Measurements from ENCODE around the gene MED26.
A peak's percentile ranks its signal among the peaks of the same experiment; 100 is the strongest.

MED26 gene

DNA sequence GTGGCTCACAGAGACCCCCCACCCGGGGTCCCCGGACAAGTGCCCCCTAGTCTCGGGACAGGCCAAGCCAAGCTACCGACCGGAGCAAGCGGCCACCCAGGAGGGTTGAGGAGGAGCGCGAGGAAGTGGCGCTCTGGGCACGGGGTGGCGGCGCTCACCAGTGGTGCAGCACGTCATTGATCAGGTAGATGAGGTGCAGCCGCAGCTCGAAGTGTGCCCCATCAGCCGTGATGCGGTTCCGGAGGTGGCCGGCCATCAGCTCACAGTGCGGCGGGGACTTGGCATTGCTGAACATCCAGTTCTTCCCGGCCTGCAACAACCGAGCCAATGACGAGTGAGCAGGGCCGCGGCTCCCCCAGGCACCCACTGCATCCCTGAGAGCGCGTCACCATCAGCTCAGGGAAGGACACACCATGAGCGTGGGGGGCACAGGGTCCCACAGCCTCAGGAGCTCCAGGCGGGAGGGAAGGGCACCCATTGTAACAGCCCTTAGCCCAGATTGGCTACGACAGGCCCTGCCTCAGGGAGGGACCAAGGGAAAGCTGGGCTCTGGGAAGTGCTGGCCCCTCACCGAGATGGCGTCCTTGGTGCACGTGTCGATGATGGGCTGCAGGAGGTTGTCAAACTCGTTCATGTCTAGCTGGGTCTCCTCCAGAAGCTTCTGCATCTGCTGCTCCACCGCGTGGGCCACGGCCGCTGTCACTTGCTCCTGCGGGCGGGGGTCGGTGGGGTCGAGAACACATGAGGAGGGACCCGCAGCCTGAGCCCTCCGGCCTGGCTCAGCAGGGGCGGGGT lies 95.4 kb downstream of the MED26 start:
- no peak for DNase-seq

GRCh38 chr19:16531380-16531669 lies 96.7 kb downstream of the MED26 start:
- DNase-seq: no peak

GRCh38 chr19:16530540-16531379 lies 97.2 kb downstream of the MED26 start:
- DNase-seq: no peak

- DNase-seq: no peak
Observed at GRCh38 chr19:16529466-16530144, 98.4 kb downstream of the MED26 start.

DNA sequence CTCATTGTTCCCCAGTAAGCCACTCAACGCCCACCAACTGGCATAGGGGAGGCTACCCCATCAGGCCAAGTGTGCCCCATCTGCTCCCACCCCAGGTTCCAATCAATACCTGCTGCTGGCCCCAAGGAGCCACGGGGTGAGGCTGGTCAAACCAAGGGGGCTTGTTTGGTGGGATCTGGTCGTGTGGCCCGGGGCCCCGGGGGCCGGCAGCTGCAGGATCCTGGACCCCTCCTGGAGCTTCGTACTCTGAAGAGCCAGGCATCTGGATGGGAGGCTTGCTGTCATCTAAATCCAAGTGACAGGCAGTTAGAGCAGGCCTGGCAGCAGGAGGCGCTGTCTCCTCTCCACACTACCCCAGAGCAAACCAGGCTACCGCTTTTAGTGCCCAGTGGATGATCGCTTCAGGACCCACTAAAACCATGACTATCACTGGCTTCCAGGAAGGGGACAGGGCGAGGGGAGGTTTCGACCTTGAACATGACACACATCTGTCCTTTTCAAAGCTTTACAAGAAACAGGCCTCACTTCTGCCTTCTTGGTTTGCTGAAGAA lies 100.0 kb downstream of the MED26 start:
- peak in 2 of 4 experiments; percentile 16 to 22 for DNase-seq

DNA sequence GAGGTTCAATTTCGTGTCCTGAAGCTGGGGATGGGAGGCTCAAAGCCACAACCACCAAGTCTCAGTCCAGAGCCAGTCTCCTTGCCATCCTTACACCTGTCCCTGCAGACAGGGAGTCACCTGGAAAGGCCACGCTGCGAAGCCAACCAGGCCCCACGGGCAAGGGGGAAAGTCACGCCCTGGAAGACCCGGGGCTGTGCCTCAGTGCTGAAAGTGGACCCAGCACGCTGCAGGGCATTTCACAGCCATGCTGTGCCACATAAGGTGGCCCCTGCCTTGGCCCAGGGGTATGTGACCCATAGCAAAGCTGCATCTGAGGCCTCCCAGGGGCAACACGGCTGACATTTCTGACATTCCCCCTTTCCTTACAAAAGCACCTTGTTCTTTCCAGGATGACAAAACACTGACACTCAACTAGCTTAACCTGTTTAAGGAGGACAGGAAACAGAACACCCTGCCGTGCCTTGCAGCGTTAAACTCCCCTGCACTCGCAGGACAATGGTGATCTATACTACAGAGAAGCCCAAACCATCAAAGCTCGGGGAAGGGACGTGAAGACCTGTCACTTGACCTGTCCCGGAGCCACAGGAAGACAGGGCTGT lies 100.6 kb downstream of the MED26 start:
- DNase-seq: no peak

DNA sequence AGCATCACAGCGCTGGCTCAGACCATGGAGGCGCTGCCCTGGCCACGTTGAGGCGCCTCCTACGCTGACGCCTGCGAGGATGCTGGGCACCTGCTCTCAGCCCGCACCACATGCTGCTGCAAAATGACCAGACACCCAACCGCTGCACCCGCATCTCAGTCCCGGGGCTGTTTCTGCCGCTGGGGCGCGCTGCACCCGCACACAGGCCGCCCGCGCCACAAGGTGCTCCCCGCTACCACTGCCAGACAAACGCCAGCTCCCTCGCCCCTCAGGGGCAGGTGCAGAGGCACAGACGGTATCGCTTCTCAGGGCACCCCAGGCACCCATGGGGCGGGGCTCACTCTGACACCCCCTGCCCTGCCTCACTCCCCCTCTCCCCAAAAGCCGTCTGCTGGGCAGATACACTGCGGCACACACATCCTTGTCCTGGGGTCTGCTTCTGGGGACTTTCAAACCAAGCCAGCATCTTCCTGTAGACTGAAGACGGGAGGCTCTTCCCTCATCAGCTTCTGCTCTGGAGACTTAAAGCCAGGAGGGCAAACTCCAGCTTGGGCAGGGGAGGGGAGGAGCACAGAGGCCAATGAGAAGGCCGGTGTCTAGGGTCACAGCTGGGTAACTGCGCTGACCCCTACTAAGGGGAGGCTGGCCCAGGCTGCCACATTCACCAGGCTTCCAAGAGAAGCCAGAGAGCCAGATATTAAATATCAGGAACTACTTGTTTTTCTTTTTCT lies 102.1 kb downstream of the MED26 start:
- no peak for DNase-seq

GRCh38 chr19:16524991-16525734 lies 102.8 kb downstream of the MED26 start:
- DNase-seq: no peak

Data from activated CD4-positive, CD25-positive, alpha-beta regulatory T cell (primary cell).